BE2C (cell line): ENCODE results near the gene HSD3B7.

Experiments used
- DNase-seq: peaks from one replicate; pipeline ENCODE4 v3.0.0-alpha.2; 2020
- H3K27me3 ChIP-seq: fragments of 250-450 bp; sonication (Bioruptor Pico); 2 replicates; pipeline ENCODE4 v1.5.1; 2020; ENCODE audit warnings: mild to moderate bottlenecking
- H3K36me3 ChIP-seq: fragments of 250-450 bp; sonication (Bioruptor Pico); 2 replicates; pipeline ENCODE4 v1.5.1; 2020; ENCODE audit warnings: mild to moderate bottlenecking
- H3K4me1 ChIP-seq: fragments of 250-450 bp; sonication (Bioruptor Pico); 2 replicates; pipeline ENCODE4 v1.5.1; 2020
- H3K4me3 ChIP-seq: 2 replicates; pipeline ENCODE4 v1.5.1; 2011; ENCODE audit warnings: low read depth, low read length
- H3K9me3 ChIP-seq: fragments of 250-450 bp; sonication (Bioruptor Pico); 2 replicates; pipeline ENCODE4 v1.5.1; 2020
- CTCF ChIP-seq: IDR thresholded peaks from 2 replicates; pipeline ENCODE4 v1.5.1; 2012; ENCODE audit warnings: mild to moderate bottlenecking, low read depth, low read length

Gene HSD3B7

GRCh38 chr16:31023252-31023602, 38.2 kb downstream of the HSD3B7 start:
- no peaks in the 10 kb centered on the region for H3K9me3 ChIP-seq

GRCh38 chr16:31023627-31024226, 38.7 kb downstream of the HSD3B7 start:
- Histone ChIP-seq H3K36me3 (no peaks in the 10 kb centered on the region), H3K27me3 (no peaks in the 10 kb centered on the region), H3K4me3 (no peak overlapping the region), H3K4me1 (no peaks in the 10 kb centered on the region), H3K9me3 (no peaks in the 10 kb centered on the region)
- TF ChIP-seq CTCF: no peak
- DNase-seq: no peak

More at GRCh38 chr16:31023252-31023602, 38.2 kb downstream of the HSD3B7 start:
- no peak for DNase-seq
- Histone ChIP-seq H3K4me3 (no peak overlapping the region), H3K27me3 (no peaks in the 10 kb centered on the region), H3K36me3 (no peaks in the 10 kb centered on the region), H3K4me1 (no peaks in the 10 kb centered on the region)
- no peak for TF ChIP-seq CTCF

DNA sequence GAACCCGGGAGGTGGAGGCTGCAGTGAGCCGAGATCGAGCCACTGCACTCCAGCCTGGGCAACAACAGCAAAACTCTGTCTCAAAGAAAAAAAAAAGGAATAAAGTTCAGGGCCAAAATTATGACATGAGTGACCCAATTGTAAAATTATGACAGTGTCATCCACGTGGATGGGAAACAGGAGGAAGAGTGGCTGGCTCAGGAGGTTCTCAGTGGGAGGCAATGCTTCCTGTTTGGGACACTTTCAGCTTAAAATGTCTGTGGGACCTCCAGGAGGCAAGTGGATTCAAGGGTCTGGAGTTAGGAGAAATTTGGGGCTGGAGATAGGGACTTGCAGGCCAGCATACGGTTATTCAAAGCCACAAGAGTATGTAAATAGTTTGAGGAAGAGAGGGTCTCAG, 40.3 kb downstream of the HSD3B7 start:
- Histone ChIP-seq H3K36me3 (no peaks in the 10 kb centered on the region), H3K4me1 (no peaks in the 10 kb centered on the region), H3K27me3 (no peaks in the 10 kb centered on the region), H3K4me3 (no peak overlapping the region), H3K9me3 (no peaks in the 10 kb centered on the region)
- no peak for TF ChIP-seq CTCF
- no peak for DNase-seq

GRCh38 chr16:31029272-31029671, 44.3 kb downstream of the HSD3B7 start:
- Histone ChIP-seq H3K9me3 (no peaks in the 10 kb centered on the region), H3K4me3 (no peak overlapping the region), H3K4me1 (no peaks in the 10 kb centered on the region), H3K36me3 (no peaks in the 10 kb centered on the region), H3K27me3 (no peaks in the 10 kb centered on the region)
- no peak for TF ChIP-seq CTCF
- DNase-seq: no peak

GRCh38 chr16:31031276-31031675, 46.3 kb downstream of the HSD3B7 start:
- H3K4me1 ChIP-seq: no peaks in the 10 kb centered on the region
- DNase-seq: no peak
- no peak for TF ChIP-seq CTCF
- no peaks in the 10 kb centered on the region for H3K27me3 ChIP-seq
- H3K36me3 ChIP-seq: no peaks in the 10 kb centered on the region
- H3K4me3 ChIP-seq: no peak overlapping the region
- H3K9me3 ChIP-seq: no peaks in the 10 kb centered on the region

DNA sequence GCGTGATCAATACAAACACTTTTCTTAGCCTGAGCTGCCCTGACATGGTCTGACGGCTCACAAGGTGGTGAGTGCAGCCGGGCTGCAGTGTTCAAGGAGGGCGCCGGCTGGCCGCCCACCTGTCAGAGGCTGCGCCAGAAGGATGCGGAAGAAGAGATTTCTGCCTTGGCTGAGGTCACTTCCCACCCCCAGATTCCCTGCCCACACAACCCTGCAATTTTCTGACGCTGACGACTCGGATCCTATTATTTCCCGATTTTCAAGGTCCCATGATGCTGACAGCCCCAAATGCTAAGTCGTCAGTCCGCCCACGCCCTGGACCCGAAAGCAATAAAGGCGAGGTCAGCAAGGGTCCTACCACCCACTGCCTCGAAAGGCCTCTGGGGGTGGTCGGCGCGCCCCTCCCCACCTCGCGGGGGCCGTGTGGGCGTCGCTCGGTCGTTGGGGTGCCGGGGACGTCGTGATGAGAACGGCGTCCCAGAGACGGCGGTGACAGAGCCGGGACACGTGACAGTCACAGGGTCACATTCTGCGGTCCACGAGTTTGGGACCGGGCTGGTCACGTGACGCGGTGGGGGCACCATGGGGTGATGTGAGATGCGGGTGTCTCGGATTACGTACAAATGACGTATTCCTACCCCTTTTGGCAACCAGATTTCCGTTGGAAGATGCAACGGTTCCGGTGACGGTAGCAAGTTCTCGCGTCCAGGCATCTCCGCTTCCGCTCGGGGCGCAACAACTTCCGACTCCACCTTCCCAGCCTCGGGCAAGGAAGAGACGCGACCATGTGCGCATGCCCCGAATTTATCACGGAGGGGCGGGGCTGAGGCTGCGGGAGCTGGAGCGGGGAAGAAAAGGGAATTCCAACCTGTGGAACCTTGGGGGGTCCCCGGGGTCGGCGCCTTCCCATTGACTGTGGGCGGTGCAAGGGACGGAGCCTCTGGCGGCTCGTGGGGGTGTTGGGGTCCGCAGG, 48.0 kb downstream of the HSD3B7 start, which contains the start of gene STX4:
Gene STX4, plus strand, starts transcription at position 823 of the 973 bp plus-strand sequence. CDS start 248 bp downstream, outside the sequence.
- Histone ChIP-seq H3K27me3 (no peaks in the 10 kb centered on the region), H3K4me3 (peak within 1 kb of the TSS; percentile 97), H3K36me3 (no peaks in the 10 kb centered on the region), H3K9me3 (no peaks in the 10 kb centered on the region), H3K4me1 (no peaks in the 10 kb centered on the region)
- peak; percentile 96 for DNase-seq
- no peak for TF ChIP-seq CTCF
